Lower leg skin (tissue), 3 donors: ENCODE measurements around the gene TYW1.
"Not testable (repeated sequence)": the region's sequence is repeated elsewhere in the genome, so short reads cannot be mapped to it uniquely, and the experiment has no call there.

ENCODE experiments used
- POLR2A ChIP-seq, 2 donors: fragments of 450-650 bp; IDR thresholded peaks; one replicate each; pipeline ENCODE4 v1.6.1; 2016 to 2017; ENCODE audit warnings: antibody characterized with exemption in 2 of 2, mild to moderate bottlenecking in 1 of 2, moderate library complexity in 1 of 2
- TF ChIP-seq, protein P1 (sequence below), 3 donors: fragments of 450-650 bp; IDR thresholded peaks; one replicate each; pipeline ENCODE4 v1.5.1; 2016; ENCODE audit warnings: antibody characterized with exemption in 3 of 3, mild to moderate bottlenecking in 3 of 3, moderate library complexity in 2 of 3

- TF ChIP-seq POLR2A (IDR thresholded peaks at IDR 0.05), result not testable (repeated sequence)
- TF ChIP-seq, protein P1, sequence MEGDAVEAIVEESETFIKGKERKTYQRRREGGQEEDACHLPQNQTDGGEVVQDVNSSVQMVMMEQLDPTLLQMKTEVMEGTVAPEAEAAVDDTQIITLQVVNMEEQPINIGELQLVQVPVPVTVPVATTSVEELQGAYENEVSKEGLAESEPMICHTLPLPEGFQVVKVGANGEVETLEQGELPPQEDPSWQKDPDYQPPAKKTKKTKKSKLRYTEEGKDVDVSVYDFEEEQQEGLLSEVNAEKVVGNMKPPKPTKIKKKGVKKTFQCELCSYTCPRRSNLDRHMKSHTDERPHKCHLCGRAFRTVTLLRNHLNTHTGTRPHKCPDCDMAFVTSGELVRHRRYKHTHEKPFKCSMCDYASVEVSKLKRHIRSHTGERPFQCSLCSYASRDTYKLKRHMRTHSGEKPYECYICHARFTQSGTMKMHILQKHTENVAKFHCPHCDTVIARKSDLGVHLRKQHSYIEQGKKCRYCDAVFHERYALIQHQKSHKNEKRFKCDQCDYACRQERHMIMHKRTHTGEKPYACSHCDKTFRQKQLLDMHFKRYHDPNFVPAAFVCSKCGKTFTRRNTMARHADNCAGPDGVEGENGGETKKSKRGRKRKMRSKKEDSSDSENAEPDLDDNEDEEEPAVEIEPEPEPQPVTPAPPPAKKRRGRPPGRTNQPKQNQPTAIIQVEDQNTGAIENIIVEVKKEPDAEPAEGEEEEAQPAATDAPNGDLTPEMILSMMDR (IDR thresholded peaks at IDR 0.05), result not testable (repeated sequence)
Measured at GRCh38 chr7:67264000-67264399, 267.4 kb downstream of the TYW1 start.
